ENCODE data around the gene CFAP126. TPM values are rescaled to one million over a fixed set of nuclear protein-coding genes. Genes with fewer than 3 reads are reported as not detected.

CFAP126 gene
- total and polyA plus RNA-seq, 2 of the 8 experiments (the other 6 are each of a cell fraction or from before 2014, with no cell fraction given): not detected

DNA sequence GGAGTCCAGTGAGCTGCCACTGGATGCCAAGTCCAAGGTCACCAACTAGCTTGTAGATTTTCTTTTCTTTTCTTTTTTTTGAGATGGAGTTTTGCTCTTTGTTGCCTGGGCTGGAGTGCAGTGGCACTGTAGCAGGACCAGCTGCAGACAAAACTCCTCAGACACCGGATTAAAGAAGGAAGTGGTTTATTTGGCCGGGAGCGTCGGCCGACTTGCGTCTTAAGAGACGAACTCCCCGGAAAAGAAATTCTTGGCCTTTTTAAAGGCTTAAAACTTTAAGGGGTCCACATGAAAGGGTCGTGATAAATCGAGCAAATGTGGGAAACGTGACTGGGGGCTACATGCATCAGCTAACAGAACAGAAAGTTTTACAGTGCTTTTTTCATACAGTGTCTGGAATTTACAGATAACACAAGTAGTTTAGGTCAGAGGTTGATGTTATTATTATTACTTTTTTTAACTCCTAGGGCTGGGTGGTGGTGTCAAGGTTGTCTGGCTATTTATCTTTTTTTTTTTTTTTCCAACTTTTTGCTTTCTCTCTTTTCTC lies 36.4 kb upstream of the CFAP126 start:
- H2AFZ ChIP-seq (ENCODE audit: low read length): no peak overlapping the region

More for the DNA sequence above, 36.4 kb upstream of the CFAP126 start:
- Histone ChIP-seq H3K79me2 (ENCODE audit: control insufficient read depth in 1 of 2, insufficient read depth in 2 of 2, low read length in 2 of 2) (no peaks in the 10 kb centered on the region), H4K5ac (ENCODE audit: insufficient read length, low read depth, low read length) (no peak overlapping the region), H3K4ac (replicated peaks; ENCODE audit: insufficient read length, low read depth, low read length) (no peak overlapping the region), H3K23ac (ENCODE audit: insufficient read length) (no peak overlapping the region), H3K23me2 (ENCODE audit: low read depth, low read length) (no peaks in the 10 kb centered on the region; the same call in 1 of the 2 replicates), H2BK15ac (ENCODE audit: low read length) (no peak overlapping the region), H3K4me3 (ENCODE audit: extremely low read depth in 1 of 4, insufficient read depth in 2 of 4, low read depth in 3 of 4, low read length in 4 of 4) (no peak overlapping the region), H4K20me1 (replicated peaks in 1 of 2; ENCODE audit: control insufficient read depth in 1 of 2, insufficient read depth in 2 of 2, low read length in 2 of 2) (no peaks in the 10 kb centered on the region), H3K79me1 (ENCODE audit: low read depth, low read length) (no peaks in the 10 kb centered on the region), H2BK12ac (ENCODE audit: low read depth, low read length) (no peak overlapping the region), H4K91ac (replicated peaks; ENCODE audit: insufficient read length, low read length) (no peak overlapping the region), H3K18ac (ENCODE audit: extremely low read depth, low read length) (no peak overlapping the region), H3K27me3 (replicated peaks in 1 of 4; ENCODE audit: control insufficient read depth in 3 of 4, extremely low read depth in 1 of 4, insufficient read depth in 3 of 4, low read length in 3 of 4) (no peaks in the 10 kb centered on the region), H3K9ac (replicated peaks in 1 of 4; ENCODE audit: extremely low read depth in 1 of 4, low read depth in 3 of 4, low read length in 3 of 4) (no peak overlapping the region), H3K4me1 (replicated peaks in 1 of 4; ENCODE audit: control insufficient read depth in 3 of 4, insufficient read depth in 4 of 4, low read length in 3 of 4) (peaks cover 0 to 7% (median 0%) of the 10 kb centered on the region in 4 experiments; a peak in 1 of 7 replicates), H2AK5ac (ENCODE audit: low read depth, low read length) (no peak overlapping the region), H3K36me3 (ENCODE audit: control insufficient read depth in 2 of 4, insufficient read depth in 4 of 4, low read length in 3 of 4) (no peaks in the 10 kb centered on the region), H2BK20ac (ENCODE audit: low read length) (no peak overlapping the region), H2BK5ac (ENCODE audit: low read depth, low read length) (no peak overlapping the region), H2BK120ac (replicated peaks; ENCODE audit: low read depth, low read length) (no peak overlapping the region), H3K9me3 (ENCODE audit: insufficient read depth in 2 of 2, low read depth in 1 of 2, low read length in 1 of 2) (no peaks in the 10 kb centered on the region), H4K8ac (ENCODE audit: extremely low read depth, insufficient read depth, low read length) (no peak overlapping the region), H3K27ac (ENCODE audit: low read depth, low read length) (no peak overlapping the region), H3K4me2 (ENCODE audit: insufficient read depth in 1 of 2, low read depth in 2 of 2, low read length in 2 of 2) (no peak overlapping the region), H3K14ac (ENCODE audit: insufficient read length) (no peak overlapping the region), H3K56ac (replicated peaks; ENCODE audit: insufficient read length, low read depth, low read length) (no peak overlapping the region)
- FAIRE-seq (no peak), DNase-seq (ENCODE audit: low read depth in 1 of 2, low spot score in 2 of 2) (no peak)
- CTCF ChIA-PET (ENCODE audit: partially characterized antibody): interaction anchor here (1.1 kb wide), 2 partner anchors 15 to 35 kb away, joined by 3 read pairs; no protein-coding TSS in a partner anchor
- TF ChIP-seq JUND (IDR thresholded peaks at IDR 0.05; ENCODE audit: low read length) (no peak), TBP (IDR thresholded peaks at IDR 0.05; ENCODE audit: low read depth, low read length) (no peak), HDAC2 (IDR thresholded peaks at IDR 0.05; ENCODE audit: borderline replicate concordance in 1 of 2, low read depth in 2 of 2, low read length in 2 of 2) (no peak), CBX8 (IDR thresholded peaks at IDR 0.05; ENCODE audit: borderline replicate concordance, low read depth, low read length) (no peak), PHF8 (conservative IDR thresholded peaks at IDR 0.05; ENCODE audit: low read depth, low read length) (no peak), CEBPB (IDR thresholded peaks at IDR 0.05; ENCODE audit: low read depth, low read length) (no peak), RXRA (IDR thresholded peaks at IDR 0.05; ENCODE audit: insufficient read depth, low read depth, low read length) (no peak)
- POLR2A ChIA-PET (ENCODE audit: partially characterized antibody): no interaction called here
- WGBS, 2 experiments (ENCODE audit: extremely low coverage in 1 of 2, insufficient coverage in 1 of 2, insufficient read length in 1 of 2, insufficient replicate concordance in 2 of 2, low coverage in 1 of 2, low lambda C conversion rate in 2 of 2, missing lambda C conversion rate in 1 of 2): 89% methylated on average over 11 of the region's 11 CpGs; no CpG with 5 or more reads in 1 of the 2 experiments

Measured in H1 (cell line).